Muscle layer of duodenum (tissue), 2 donors: ENCODE measurements around the gene SMC4.

ENCODE experiments used
- H3K27ac ChIP-seq: one replicate; pipeline ENCODE4 v1.7.0; 2013; ENCODE audit warnings: mild to moderate bottlenecking, low read length
- H3K27me3 ChIP-seq: one replicate; pipeline ENCODE4 v1.7.0; 2013; ENCODE audit warnings: low read depth, mild to moderate bottlenecking, control low read depth, low read length
- H3K36me3 ChIP-seq, 2 donors: one replicate each; pipeline ENCODE4 v1.7.0; 2013; ENCODE audit warnings: low read length in 2 of 2, control low read depth in 1 of 2, mild to moderate bottlenecking in 1 of 2; ENCODE audit not compliant: insufficient read depth in 2 of 2, control insufficient read depth in 1 of 2
- H3K4me1 ChIP-seq, 2 donors: one replicate each; pipeline ENCODE4 v1.7.0; 2013; ENCODE audit warnings: low read length in 2 of 2, mild to moderate bottlenecking in 2 of 2, control low read depth in 1 of 2, moderate library complexity in 1 of 2; ENCODE audit not compliant: insufficient read depth in 2 of 2, control insufficient read depth in 1 of 2
- H3K4me3 ChIP-seq, 2 donors: one replicate each; pipeline ENCODE4 v1.7.0; 2013; ENCODE audit warnings: low read length in 2 of 2, low read depth in 1 of 2, mild to moderate bottlenecking in 1 of 2
- H3K9me3 ChIP-seq, 2 donors: one replicate each; pipeline ENCODE4 v1.7.0; 2013; ENCODE audit warnings: low read length in 2 of 2, control low read depth in 1 of 2, mild to moderate bottlenecking in 1 of 2; ENCODE audit not compliant: control insufficient read depth in 1 of 2
- donor health status: healthy.

Gene SMC4

DNA sequence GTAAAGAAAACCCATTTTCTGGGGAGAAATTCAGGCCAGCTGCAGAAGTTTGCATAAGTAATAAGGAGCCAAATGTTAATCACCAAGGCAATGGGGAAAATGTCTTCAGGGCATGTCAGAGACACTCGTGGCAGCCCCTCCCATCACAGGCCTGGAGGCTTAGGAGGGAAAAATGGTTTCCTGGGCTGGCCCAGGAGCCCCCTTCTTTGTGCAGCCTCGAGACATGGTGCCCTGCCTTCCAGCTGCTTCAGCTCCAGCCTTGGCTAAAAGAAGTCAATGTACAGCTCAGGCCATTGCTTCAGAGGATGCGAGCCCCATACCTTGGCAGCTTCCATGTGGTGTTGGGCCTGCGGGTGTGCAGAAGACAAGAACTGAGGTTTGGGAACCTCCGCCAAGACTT lies 70.7 kb downstream of the SMC4 start:
- Histone ChIP-seq H3K4me3 (no peak overlapping the region), H3K9me3 (no peaks in the 10 kb centered on the region), H3K27ac (no peak overlapping the region), H3K27me3 (no peaks in the 10 kb centered on the region), H3K36me3 (no peaks in the 10 kb centered on the region), H3K4me1 (no peaks in the 10 kb centered on the region)

DNA sequence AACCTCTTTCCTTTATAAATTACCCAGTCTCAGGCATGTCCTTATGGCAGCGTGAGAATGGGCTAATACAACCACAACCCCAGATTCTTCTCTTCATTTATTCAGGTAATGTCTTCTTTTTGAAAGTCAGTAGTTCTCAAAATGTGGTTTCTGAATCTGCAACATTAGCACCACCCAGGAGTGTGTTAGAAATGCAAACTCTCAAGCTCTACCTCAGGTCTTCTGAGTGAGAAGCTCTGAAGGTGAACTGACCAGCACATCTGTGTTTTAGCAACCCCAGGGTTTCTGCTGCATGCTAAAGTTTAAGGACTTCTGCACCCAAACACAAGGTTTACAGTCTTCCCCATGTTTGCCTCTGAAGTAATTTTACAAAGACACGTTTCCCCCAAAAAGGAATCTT lies 72.4 kb downstream of the SMC4 start:
- Histone ChIP-seq H3K4me1 (no peaks in the 10 kb centered on the region), H3K9me3 (no peaks in the 10 kb centered on the region), H3K36me3 (no peaks in the 10 kb centered on the region), H3K27ac (no peak overlapping the region), H3K27me3 (no peaks in the 10 kb centered on the region), H3K4me3 (no peak overlapping the region)

DNA sequence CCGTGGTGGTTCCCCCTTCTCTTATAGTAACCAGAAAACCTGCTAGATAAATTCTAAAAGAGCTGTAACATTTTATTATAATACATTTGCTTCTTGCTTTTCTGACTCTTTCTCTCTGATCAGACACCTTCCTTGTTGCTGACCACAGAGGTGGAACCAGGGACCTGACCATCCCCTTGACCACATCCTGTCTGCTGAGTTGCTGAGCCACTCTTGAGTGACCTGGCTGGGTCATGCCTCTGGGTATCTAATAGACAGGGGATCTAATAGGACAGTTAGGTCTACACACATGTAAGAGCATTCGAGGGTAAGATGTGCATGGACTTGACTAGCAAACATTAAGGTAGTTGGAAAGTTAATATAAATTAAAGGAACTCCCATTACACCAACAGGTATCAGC lies 72.9 kb downstream of the SMC4 start:
- Histone ChIP-seq H3K4me1 (no peaks in the 10 kb centered on the region), H3K9me3 (no peaks in the 10 kb centered on the region), H3K27me3 (no peaks in the 10 kb centered on the region), H3K4me3 (no peak overlapping the region), H3K27ac (no peak overlapping the region), H3K36me3 (no peaks in the 10 kb centered on the region)

DNA sequence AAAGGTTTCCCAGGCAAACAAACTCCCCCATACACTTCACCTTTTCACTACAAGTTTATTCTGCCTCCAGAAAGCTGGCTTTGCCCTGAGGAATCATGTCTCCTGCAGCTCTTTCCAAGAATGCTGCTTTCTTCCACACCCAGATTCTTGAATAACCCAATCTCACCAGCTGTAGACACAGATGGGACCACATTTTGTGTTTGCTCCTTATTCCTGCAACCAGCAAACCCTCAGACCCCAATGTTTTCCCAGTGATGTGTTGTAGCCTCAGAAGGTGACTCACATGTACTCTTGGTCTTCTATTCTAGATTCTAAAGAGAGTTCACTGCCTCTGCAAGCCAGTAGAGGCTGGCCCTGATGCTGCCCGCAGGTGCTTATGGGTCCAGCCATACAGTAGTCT lies 73.8 kb downstream of the SMC4 start:
- no peaks in the 10 kb centered on the region for H3K27me3 ChIP-seq
- H3K36me3 ChIP-seq, result no peaks in the 10 kb centered on the region
- no peaks in the 10 kb centered on the region for H3K9me3 ChIP-seq
- no peaks in the 10 kb centered on the region for H3K4me1 ChIP-seq
- H3K27ac ChIP-seq, result no peak overlapping the region
- H3K4me3 ChIP-seq, result no peak overlapping the region

DNA sequence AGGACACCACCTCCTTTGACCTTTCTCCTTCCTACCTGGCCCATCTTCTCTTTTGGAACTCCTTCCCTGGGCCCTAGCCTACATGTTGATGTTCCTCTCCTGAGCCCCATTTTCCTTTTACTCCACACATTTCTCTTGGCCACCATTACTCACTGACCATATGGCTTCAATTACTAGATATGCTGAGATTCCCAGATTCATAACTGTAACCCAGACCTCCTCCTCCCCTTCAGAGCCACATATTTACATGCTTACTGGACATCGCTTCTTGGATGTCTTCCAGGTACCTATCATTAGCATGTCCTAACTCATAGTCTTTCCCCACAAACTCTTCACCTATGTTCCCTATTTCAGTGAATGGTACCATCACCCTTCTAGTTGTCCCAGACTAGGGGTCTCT lies 74.5 kb downstream of the SMC4 start:
- H3K9me3 ChIP-seq, result no peaks in the 10 kb centered on the region
- no peak overlapping the region for H3K4me3 ChIP-seq
- no peaks in the 10 kb centered on the region for H3K27me3 ChIP-seq

DNA sequence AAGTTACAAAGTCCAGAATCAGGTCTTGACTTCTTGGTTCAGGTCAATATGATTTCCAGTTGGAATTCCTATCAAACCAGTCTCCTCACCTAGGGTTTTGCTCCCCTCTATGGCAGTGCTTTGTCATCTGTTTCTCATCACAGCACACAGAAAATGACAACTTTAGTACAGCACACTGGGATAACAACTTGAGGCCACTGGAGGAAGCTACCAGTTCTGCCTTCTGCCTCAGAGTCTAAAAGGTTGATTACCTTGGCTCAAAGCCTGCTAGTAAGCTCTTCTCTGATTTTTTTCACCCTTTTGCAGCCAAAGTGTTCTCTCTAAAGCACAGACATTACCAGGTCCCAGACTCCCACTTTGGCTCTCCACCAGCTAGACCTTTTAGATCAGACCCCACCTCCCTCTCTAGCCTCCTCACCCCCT lies 75.0 kb downstream of the SMC4 start:
- Histone ChIP-seq H3K9me3 (no peaks in the 10 kb centered on the region), H3K36me3 (no peaks in the 10 kb centered on the region), H3K27me3 (no peaks in the 10 kb centered on the region)

More for the DNA sequence above, 74.5 kb downstream of the SMC4 start:
- Histone ChIP-seq H3K27ac (no peak overlapping the region), H3K4me1 (no peaks in the 10 kb centered on the region), H3K36me3 (no peaks in the 10 kb centered on the region)

DNA sequence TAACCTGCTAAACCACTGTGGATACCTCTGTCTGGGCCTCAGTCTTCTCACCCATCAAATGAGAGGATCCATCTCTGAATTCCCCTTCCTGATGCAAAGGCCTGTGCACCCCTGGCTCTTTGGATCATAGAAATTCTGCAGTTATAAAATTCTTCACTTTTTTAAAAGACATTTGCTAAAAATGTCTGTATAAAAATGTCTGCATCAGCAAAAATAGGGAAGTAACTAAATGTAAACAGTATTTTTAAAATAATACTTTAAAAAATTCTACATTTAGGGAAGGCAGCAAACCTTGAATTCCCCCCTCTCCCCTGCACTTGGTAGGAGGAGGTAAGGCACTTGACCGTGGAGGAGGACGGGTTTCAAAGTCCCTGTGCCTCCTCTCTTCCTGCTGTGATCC lies 75.7 kb downstream of the SMC4 start:
- Histone ChIP-seq H3K27ac (no peak overlapping the region), H3K4me1 (no peaks in the 10 kb centered on the region), H3K36me3 (no peaks in the 10 kb centered on the region), H3K4me3 (no peak overlapping the region), H3K9me3 (no peaks in the 10 kb centered on the region), H3K27me3 (no peaks in the 10 kb centered on the region)

More for the DNA sequence above, 75.0 kb downstream of the SMC4 start:
- H3K27ac ChIP-seq, result no peak overlapping the region
- no peak overlapping the region for H3K4me3 ChIP-seq
- H3K4me1 ChIP-seq, result no peaks in the 10 kb centered on the region

DNA sequence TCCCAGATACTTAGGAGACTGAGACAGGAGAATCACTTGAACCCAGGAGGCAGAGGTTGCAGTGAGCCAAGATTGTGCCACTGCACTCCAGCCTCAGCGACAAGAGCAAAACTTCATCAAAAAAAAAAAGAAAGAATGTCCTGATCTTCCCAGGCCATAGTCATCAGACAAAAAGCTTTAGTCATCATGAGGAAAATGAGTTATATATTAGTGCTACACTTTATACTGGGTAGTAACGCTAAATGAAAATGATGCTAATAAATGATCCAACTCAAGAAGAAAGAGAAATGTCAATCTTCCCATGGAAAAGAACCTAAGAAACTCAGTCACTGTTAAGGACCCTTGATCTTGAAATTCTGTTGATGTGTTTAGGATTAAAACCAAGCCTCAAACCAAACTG lies 76.4 kb downstream of the SMC4 start:
- Histone ChIP-seq H3K4me3 (no peak overlapping the region), H3K27ac (no peak overlapping the region)

DNA sequence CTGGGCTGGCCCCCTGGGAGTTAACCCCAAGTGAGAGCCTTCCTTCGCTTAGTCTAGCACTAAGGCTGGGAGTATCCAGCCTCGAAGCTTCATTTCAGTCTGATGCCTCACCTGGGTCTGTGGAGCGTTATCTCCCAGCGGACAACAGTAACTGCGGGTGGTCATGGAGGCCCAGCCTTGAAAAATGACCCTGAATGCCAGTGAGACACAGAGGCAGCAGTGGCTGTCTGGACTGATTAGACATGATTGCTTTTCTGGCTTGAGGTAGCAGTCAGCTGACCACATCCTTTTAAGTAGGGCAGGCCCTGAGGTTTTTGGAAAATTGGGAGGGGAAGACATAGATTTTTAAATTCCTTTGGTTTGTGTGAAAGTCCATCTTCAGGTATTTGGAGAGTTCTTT lies 78.3 kb downstream of the SMC4 start:
- Histone ChIP-seq H3K9me3 (no peaks in the 10 kb centered on the region), H3K27me3 (no peaks in the 10 kb centered on the region), H3K4me3 (no peak overlapping the region), H3K36me3 (no peaks in the 10 kb centered on the region), H3K27ac (no peak overlapping the region), H3K4me1 (no peaks in the 10 kb centered on the region)

More for the DNA sequence above, 76.4 kb downstream of the SMC4 start:
- Histone ChIP-seq H3K27me3 (no peaks in the 10 kb centered on the region), H3K9me3 (no peaks in the 10 kb centered on the region), H3K4me1 (no peaks in the 10 kb centered on the region), H3K36me3 (no peaks in the 10 kb centered on the region)

DNA sequence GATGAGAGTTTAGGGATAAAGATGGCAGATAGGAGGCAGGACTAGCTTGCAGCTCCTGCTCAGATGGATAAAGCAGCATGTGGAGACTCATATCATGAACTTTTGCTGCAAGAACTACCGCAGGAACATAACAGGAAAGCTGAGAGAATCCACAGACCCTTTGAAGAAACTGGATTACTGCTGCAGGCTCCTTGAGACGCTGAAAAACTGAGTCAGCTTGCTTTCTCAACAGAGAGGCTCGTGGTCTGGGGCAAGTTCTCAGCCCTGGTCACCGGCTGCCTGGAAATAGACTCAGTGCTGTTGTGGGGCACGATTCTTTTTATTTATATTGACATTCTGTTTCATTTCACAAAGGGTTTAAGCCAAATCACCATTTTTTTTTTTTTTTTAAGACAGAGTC lies 78.9 kb downstream of the SMC4 start:
- Histone ChIP-seq H3K4me1 (no peaks in the 10 kb centered on the region), H3K27me3 (no peaks in the 10 kb centered on the region), H3K9me3 (no peaks in the 10 kb centered on the region), H3K27ac (no peak overlapping the region), H3K4me3 (no peak overlapping the region), H3K36me3 (no peaks in the 10 kb centered on the region)

DNA sequence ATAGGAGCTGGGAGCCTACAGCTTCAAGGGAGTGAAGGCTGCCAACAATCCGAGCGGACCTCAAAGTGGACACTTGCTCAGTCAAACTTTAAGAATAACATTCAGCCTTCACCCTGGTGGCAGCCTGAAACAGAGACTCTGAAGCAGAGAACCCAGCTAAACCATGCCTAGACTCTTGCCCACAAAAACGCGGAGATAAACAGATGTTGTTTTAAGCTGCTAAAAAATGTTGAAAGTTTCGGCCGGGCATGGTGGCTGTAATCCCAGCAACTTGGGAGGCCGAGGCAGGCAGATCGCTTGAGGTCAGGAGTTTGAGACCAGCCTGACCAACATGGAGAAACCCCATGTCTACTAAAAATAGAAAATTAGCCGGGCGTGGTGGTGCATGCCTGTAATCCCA lies 79.9 kb downstream of the SMC4 start:
- Histone ChIP-seq H3K4me3 (no peak overlapping the region), H3K36me3 (no peaks in the 10 kb centered on the region), H3K27ac (no peak overlapping the region), H3K27me3 (no peaks in the 10 kb centered on the region), H3K4me1 (no peaks in the 10 kb centered on the region), H3K9me3 (no peaks in the 10 kb centered on the region)

DNA sequence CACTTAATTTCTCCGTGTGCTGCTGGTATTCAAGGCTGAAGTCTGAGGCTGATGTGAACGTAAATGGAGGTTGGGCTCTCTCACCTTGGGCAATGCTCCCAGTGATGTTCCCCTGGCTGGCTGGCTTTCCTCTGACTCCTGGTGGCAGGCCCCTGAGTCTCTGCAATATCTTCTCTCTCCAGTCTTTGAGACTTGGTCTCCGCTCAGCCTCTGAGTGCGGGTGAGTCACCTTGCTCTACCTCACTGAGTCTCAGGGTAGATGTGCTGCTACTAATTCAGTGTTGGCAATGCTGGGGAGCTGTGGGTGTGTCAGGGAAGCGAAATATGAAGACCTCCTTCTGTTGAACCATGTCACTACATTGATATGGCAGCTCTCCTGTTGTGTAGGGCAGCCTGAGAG lies 81.5 kb downstream of the SMC4 start:
- no peaks in the 10 kb centered on the region for H3K9me3 ChIP-seq
- no peaks in the 10 kb centered on the region for H3K36me3 ChIP-seq
- H3K27ac ChIP-seq, result no peak overlapping the region
- H3K4me1 ChIP-seq, result peaks cover 0 to 1% of the 10 kb centered on the region in 2 donors
- no peaks in the 10 kb centered on the region for H3K27me3 ChIP-seq
- no peak overlapping the region for H3K4me3 ChIP-seq
